HEK293T (cell line): ENCODE data around the gene OR10AD1.

ENCODE experiments used
- CTCF ChIA-PET: fragments of 350-600 bp; formaldehyde crosslinking; extraction: SDS; loops from one replicate; lab custom pipeline; 2021; ENCODE audit warnings: antibody characterized with exemption, inconsistent platforms; lab: Yijun Ruan, JAX
- POLR2A ChIA-PET: fragments of 350-600 bp; formaldehyde crosslinking; extraction: SDS; loops from one replicate; lab custom pipeline; 2020; ENCODE audit warnings: antibody characterized with exemption, inconsistent platforms; lab: Yijun Ruan, JAX
- DNase-seq: peaks from one replicate; pipeline ENCODE4 v3.0.0; 2012; ENCODE audit warnings: mixed read lengths; ENCODE audit errors: extremely low spot score
- ARNT ChIP-seq: fragments of 450-650 bp; IDR thresholded peaks from 2 replicates; pipeline ENCODE4 v1.6.1; 2017; ENCODE audit warnings: mild to moderate bottlenecking
- BHLHE40 ChIP-seq: fragments of 450-650 bp; IDR thresholded peaks from 2 replicates; pipeline ENCODE4 v1.6.1; 2016; ENCODE audit warnings: mild to moderate bottlenecking, moderate library complexity, borderline replicate concordance
- CTBP1 ChIP-seq: fragments of 450-650 bp; IDR thresholded peaks from 2 replicates; pipeline ENCODE4 v1.6.1; 2016; ENCODE audit warnings: borderline replicate concordance
- ELF4 ChIP-seq: fragments of 450-650 bp; IDR thresholded peaks from 2 replicates; pipeline ENCODE4 v1.6.1; 2017; ENCODE audit warnings: antibody characterized with exemption
- FOXA1 ChIP-seq: fragments of 450-650 bp; IDR thresholded peaks from 2 replicates; pipeline ENCODE4 v1.6.1; 2016; ENCODE audit warnings: mild to moderate bottlenecking
- FOXK2 ChIP-seq: fragments of 450-650 bp; IDR thresholded peaks from 2 replicates; pipeline ENCODE4 v1.6.1; 2016; ENCODE audit warnings: mild to moderate bottlenecking
- FOXM1 ChIP-seq: fragments of 450-650 bp; IDR thresholded peaks from 2 replicates; pipeline ENCODE4 v1.6.1; 2017; ENCODE audit warnings: mild to moderate bottlenecking, borderline replicate concordance
- HDGF ChIP-seq: fragments of 450-650 bp; IDR thresholded peaks from 2 replicates; pipeline ENCODE4 v1.6.1; 2017; ENCODE audit warnings: antibody characterized with exemption, borderline replicate concordance
- L3MBTL2 ChIP-seq: fragments of 450-650 bp; conservative IDR thresholded peaks from 2 replicates; pipeline ENCODE4 v1.6.1; 2016; ENCODE audit warnings: mild to moderate bottlenecking
- LEF1 ChIP-seq: fragments of 450-650 bp; IDR thresholded peaks from 2 replicates; pipeline ENCODE4 v1.6.1; 2017; ENCODE audit warnings: mild to moderate bottlenecking, borderline replicate concordance
- NFRKB ChIP-seq: fragments of 450-650 bp; IDR thresholded peaks from 2 replicates; pipeline ENCODE4 v1.6.1; 2016; ENCODE audit warnings: mild to moderate bottlenecking, moderate library complexity
- SP1 ChIP-seq: fragments of 450-650 bp; IDR thresholded peaks from 2 replicates; pipeline ENCODE4 v1.6.1; 2017
- SUZ12 ChIP-seq: fragments of 450-650 bp; IDR thresholded peaks from 2 replicates; pipeline ENCODE4 v1.6.1; 2016; ENCODE audit warnings: mild to moderate bottlenecking
- TARDBP ChIP-seq: fragments of 450-650 bp; IDR thresholded peaks from 2 replicates; pipeline ENCODE4 v1.6.1; 2016
- ZNF384 ChIP-seq: fragments of 450-650 bp; IDR thresholded peaks from 2 replicates; pipeline ENCODE4 v1.6.1; 2016
- TF ChIP-seq, protein P1 (sequence below): fragments of 450-650 bp; IDR thresholded peaks from 2 replicates; pipeline ENCODE4 v1.6.1; 2016

OR10AD1 gene

GRCh38 chr12:48177982-48178381, 25.1 kb downstream of the OR10AD1 start:
- ChIA-PET CTCF (interaction anchor here (1.2 kb wide), 1 partner anchor 15 kb away, joined by 3 read pairs; no protein-coding TSS in a partner anchor), POLR2A (interaction anchor here (0.7 kb wide), 1 partner anchor 11 kb away, joined by 3 read pairs; no protein-coding TSS in a partner anchor)
- TF ChIP-seq FOXA1 (no peak), ZNF384 (no peak), SP1 (no peak), ELF4 (no peak), LEF1 (no peak), BHLHE40 (no peak), CTBP1 (no peak), NFRKB (no peak), FOXK2 (no peak), HDGF (no peak)
- TF ChIP-seq, protein P1, sequence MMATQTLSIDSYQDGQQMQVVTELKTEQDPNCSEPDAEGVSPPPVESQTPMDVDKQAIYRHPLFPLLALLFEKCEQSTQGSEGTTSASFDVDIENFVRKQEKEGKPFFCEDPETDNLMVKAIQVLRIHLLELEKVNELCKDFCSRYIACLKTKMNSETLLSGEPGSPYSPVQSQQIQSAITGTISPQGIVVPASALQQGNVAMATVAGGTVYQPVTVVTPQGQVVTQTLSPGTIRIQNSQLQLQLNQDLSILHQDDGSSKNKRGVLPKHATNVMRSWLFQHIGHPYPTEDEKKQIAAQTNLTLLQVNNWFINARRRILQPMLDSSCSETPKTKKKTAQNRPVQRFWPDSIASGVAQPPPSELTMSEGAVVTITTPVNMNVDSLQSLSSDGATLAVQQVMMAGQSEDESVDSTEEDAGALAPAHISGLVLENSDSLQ, result no peak
- no peak for DNase-seq

- no peak for DNase-seq
- no peak for TF ChIP-seq LEF1
- no peak for TF ChIP-seq ARNT
- TF ChIP-seq CTBP1, result no peak
- no peak for TF ChIP-seq ELF4
- no peak for TF ChIP-seq TARDBP
- TF ChIP-seq NFRKB, result no peak
- TF ChIP-seq HDGF, result no peak
- no peak for TF ChIP-seq BHLHE40
- POLR2A ChIA-PET, result interaction anchor here (1.6 kb wide), 1 partner anchor 23 kb away, joined by 5 read pairs; no protein-coding TSS in a partner anchor
- CTCF ChIA-PET, result interaction anchor here (0.6 to 1.4 kb wide), 3 partner anchors 10 to 23 kb away, joined by 3 to 6 read pairs (median 3); no protein-coding TSS in a partner anchor
Measured at GRCh38 chr12:48176417-48176751, 26.7 kb downstream of the OR10AD1 start.

DNA sequence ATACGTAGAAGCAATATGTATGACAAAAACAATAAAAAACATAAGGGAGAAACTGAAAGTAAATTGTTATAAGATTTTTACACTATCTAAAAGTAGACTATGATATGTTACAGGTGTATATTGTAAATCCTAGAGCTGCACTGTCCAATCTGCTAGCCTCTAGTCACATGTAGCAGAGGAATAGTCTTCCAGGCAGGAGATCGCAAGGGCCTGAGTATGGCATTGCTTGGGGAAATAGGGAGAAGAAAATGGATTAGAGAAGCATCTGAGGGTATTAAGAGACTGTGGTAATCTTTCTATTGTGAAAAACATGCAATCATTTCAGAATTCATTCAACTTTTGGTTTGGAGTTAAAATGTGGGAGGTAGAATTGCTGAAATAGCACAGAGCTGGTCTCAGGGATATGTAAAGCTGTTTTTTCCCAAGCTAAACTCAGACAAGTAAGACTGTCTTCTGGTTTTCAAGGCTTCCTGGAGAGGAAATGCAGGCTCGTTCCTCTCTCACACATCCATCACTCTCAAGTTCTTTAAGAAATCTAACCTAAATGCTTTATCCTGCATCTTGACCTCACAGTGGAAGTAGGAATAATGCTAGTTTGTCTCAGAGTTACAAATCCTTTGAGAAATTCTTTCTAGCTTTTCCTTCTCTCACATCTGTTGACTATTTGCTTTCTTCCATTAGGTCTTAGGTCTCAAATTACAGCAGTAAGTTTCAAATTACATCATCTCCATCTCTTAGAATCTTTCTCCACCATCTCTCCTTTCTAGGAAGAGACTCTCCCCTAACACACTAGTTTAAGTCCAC, 27.3 kb downstream of the OR10AD1 start:
- ChIA-PET CTCF (interaction anchor here (0.6 to 1.4 kb wide), 2 partner anchors 11 to 23 kb away, joined by 3 to 6 read pairs; no protein-coding TSS in a partner anchor), POLR2A (interaction anchor here (1.6 kb wide), 1 partner anchor 23 kb away, joined by 5 read pairs; no protein-coding TSS in a partner anchor)
- DNase-seq, result no peak
- TF ChIP-seq, protein P1, result no peak
- TF ChIP-seq HDGF, result no peak
- no peak for TF ChIP-seq FOXA1
- TF ChIP-seq ELF4, result no peak
- no peak for TF ChIP-seq SUZ12
- no peak for TF ChIP-seq TARDBP
- TF ChIP-seq NFRKB, result no peak
- no peak for TF ChIP-seq FOXK2
- TF ChIP-seq ARNT, result no peak
- TF ChIP-seq FOXM1, result no peak
- TF ChIP-seq LEF1, result no peak

GRCh38 chr12:48169011-48169410, 34.1 kb downstream of the OR10AD1 start:
- POLR2A ChIA-PET, result no interaction called here
- TF ChIP-seq SUZ12 (no peak), FOXM1 (no peak), FOXA1 (no peak), NFRKB (no peak), LEF1 (no peak), CTBP1 (no peak), HDGF (no peak), ELF4 (no peak), L3MBTL2 (no peak), ZNF384 (no peak), SP1 (no peak), BHLHE40 (no peak), ARNT (no peak), TARDBP (no peak), FOXK2 (no peak)
- TF ChIP-seq, protein P1, result no peak
- no peak for DNase-seq
- CTCF ChIA-PET, result no interaction called here

DNA sequence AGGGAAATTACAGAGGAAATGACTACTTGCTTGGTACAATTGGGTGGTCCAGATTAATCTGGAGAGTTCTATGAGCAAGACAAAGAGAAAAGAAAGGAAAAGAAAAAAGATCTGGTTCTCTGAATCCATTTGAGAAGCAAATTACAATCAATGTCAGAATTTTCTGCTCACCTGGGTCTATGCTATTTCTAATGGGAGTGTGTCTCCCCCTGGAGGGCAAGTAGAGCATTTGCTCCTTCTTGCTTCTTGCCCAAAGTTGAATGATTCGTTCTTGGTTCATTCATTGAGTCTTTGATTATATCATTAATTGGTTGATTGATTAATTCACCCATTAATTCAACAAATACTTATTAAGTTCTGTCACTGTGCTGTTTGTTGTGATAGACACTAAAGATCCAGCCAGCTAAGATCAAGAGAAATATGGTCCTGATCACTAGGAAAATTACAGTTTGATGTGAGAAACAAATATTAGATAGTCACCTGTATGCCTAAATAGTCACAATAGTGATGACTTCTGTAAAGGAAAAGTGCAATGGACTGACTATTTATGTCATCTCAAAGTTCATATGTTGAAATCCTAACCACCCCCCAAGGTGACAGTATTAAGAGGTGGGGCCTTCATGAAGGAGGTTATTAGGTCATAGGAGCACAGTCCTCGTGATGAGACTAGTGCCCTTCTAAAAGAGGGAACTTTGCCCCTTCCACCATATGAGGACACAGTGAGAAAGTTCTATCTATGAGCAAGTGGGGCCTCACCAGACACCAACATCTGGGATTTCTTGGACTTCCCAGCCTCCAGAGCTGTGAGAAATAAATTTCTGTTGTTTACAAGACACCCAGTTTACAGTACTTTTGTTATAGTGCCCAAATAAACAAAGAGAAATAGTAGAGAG, 37.8 kb downstream of the OR10AD1 start:
- CTCF ChIA-PET, result interaction anchor here (0.6 to 1.8 kb wide), 6 partner anchors 18 to 327 kb away, joined by 3 to 11 read pairs (median 3); no protein-coding TSS in a partner anchor
- TF ChIP-seq HDGF, result no peak
- TF ChIP-seq NFRKB, result no peak
- no peak for TF ChIP-seq ELF4
- no peak for TF ChIP-seq SUZ12
- no peak for TF ChIP-seq TARDBP
- no peak for TF ChIP-seq FOXA1
- no peak for TF ChIP-seq LEF1
- no peak for TF ChIP-seq SP1
- TF ChIP-seq L3MBTL2, result no peak
- TF ChIP-seq CTBP1, result no peak
- TF ChIP-seq ARNT, result no peak
- no peak for TF ChIP-seq BHLHE40
- no peak for TF ChIP-seq FOXM1
- TF ChIP-seq, protein P1, result no peak
- TF ChIP-seq FOXK2, result no peak
- TF ChIP-seq ZNF384, result no peak
- DNase-seq, result peak; percentile 56
- POLR2A ChIA-PET, result no interaction called here
